ENCODE data around the gene AQP12A. TPM values are rescaled to one million over a fixed set of nuclear protein-coding genes. Genes with fewer than 3 reads are reported as not detected.

AQP12A gene
- not detected for total RNA-seq

GRCh38 chr2:240691631-240692420, at the start of gene AQP12A:
AQP12A (plus strand) TSS chr2:240691866; CDS start chr2:240691914, 48 bp downstream.

GRCh38 chr2:240682431-240683224, 9.0 kb upstream of the AQP12A start, which contains the start of gene AQP12B:
AQP12B (minus strand) TSS chr2:240682885; CDS start chr2:240682837, 48 bp downstream.

Small RNA genes within 50 kb of the gene (small RNA-seq; reads per million reads assigned to genes)
- gene AC011298.3 (ENCODE audit: low replicate concordance), result not detected

Other genes starting within 250 kb of the AQP12A start
- 27.9 TPM for gene ANKMY1, start 133.9 kb upstream of the AQP12A start, total RNA-seq
- gene DUSP28, start 131.5 kb upstream of the AQP12A start, total RNA-seq, result 6.3 TPM
- 10.6 TPM for gene RNPEPL1, start 123.4 kb upstream of the AQP12A start, total RNA-seq
- gene CAPN10, start 105.1 kb upstream of the AQP12A start, total RNA-seq, result 52.9 TPM
- gene GPR35, start 66.4 kb upstream of the AQP12A start, total RNA-seq, result 2.5 TPM
- not detected for gene AQP12B, start 9.0 kb upstream of the AQP12A start, total RNA-seq
- 300 TPM for gene KIF1A, start 128.4 kb downstream of the AQP12A start, total RNA-seq
- gene AGXT, start 177.0 kb downstream of the AQP12A start, total RNA-seq, result not detected
- not detected for gene MAB21L4, start 204.3 kb downstream of the AQP12A start, total RNA-seq
- under 0.01 TPM for gene CROCC2, start 214.5 kb downstream of the AQP12A start, total RNA-seq